CD4-positive, alpha-beta T cell (primary cell): ENCODE data around the gene DNHD1. TPM values are rescaled to one million over a fixed set of nuclear protein-coding genes. Genes with fewer than 3 reads are reported as not detected.

Experiments used
- ATAC-seq: fragments of 200-7000 bp; cut with Tn5 transposase; one replicate; pipeline ENCODE4 v1.10.0; 2022; ENCODE audit warnings: mild to moderate bottlenecking; ENCODE audit not compliant: poor library complexity
- CTCF ChIA-PET: fragments of 350-600 bp; sonication (Branson Sonifier 250); formaldehyde crosslinking; loops from one replicate; lab custom pipeline; 2021; ENCODE audit warnings: antibody characterized with exemption, inconsistent platforms; lab: Charles Lee
- POLR2A ChIA-PET: fragments of 350-600 bp; sonication (Branson Sonifier 250); formaldehyde crosslinking; loops from one replicate; lab custom pipeline; 2021; ENCODE audit warnings: antibody characterized with exemption, inconsistent platforms; lab: Charles Lee
- DNase-seq, 14 experiments: peaks; one replicate each; pipeline ENCODE4 v3.0.0-alpha.2; 2013 to 2020; ENCODE audit warnings: mixed read lengths in 2 of 14
- H3K27ac ChIP-seq, 2 donors: one replicate each; pipeline versions ENCODE4 v1.5.1 to v1.7.0; 2013; ENCODE audit warnings: low read length in 2 of 2, low read depth in 1 of 2, mild to moderate bottlenecking in 1 of 2
- H3K27me3 ChIP-seq, 2 experiments: 1 replicate in 1 of 2; 2 replicates in 1 of 2; pipeline versions ENCODE4 v1.6.1 to v1.7.0; 2013; ENCODE audit warnings: low read length in 2 of 2, control low read depth in 1 of 2, mild to moderate bottlenecking in 1 of 2, moderate library complexity in 1 of 2; ENCODE audit not compliant: insufficient read depth in 2 of 2, control insufficient read depth in 1 of 2
- H3K36me3 ChIP-seq: one replicate; pipeline ENCODE4 v1.6.1; 2013; ENCODE audit warnings: low read length, control low read depth; ENCODE audit not compliant: insufficient read depth
- H3K4me1 ChIP-seq: one replicate; pipeline ENCODE4 v1.6.1; 2013; ENCODE audit warnings: low read length, control low read depth; ENCODE audit not compliant: insufficient read depth
- H3K4me3 ChIP-seq: one replicate; pipeline ENCODE4 v1.5.1; 2013; ENCODE audit warnings: mild to moderate bottlenecking, low read length, moderate library complexity
- H3K9me3 ChIP-seq, 2 experiments: 1 replicate in 1 of 2; 2 replicates in 1 of 2; pipeline versions ENCODE4 v1.6.1 to v1.7.0; 2013; ENCODE audit warnings: low read length in 2 of 2, mild to moderate bottlenecking in 2 of 2, control low read depth in 1 of 2, moderate library complexity in 1 of 2; ENCODE audit not compliant: control insufficient read depth in 1 of 2, insufficient read depth in 1 of 2
- H3K27ac Mint-ChIP-seq: one replicate; pipeline ENCODE4 v1.8.0; 2020; ENCODE audit warnings: mixed read lengths
- H3K27me3 Mint-ChIP-seq: one replicate; pipeline ENCODE4 v1.8.0; 2021; ENCODE audit warnings: mixed read lengths
- H3K36me3 Mint-ChIP-seq: one replicate; pipeline ENCODE4 v1.8.0; 2021; ENCODE audit warnings: low read depth, mixed read lengths
- H3K4me1 Mint-ChIP-seq: one replicate; pipeline ENCODE4 v1.8.0; 2021; ENCODE audit warnings: low read depth, mixed read lengths
- H3K4me3 Mint-ChIP-seq: one replicate; pipeline ENCODE4 v1.8.0; 2020; ENCODE audit warnings: mild to moderate bottlenecking, mixed read lengths
- H3K9me3 Mint-ChIP-seq: one replicate; pipeline ENCODE4 v1.8.0; 2020; ENCODE audit warnings: mixed read lengths
- intact Hi-C, 2 experiments: fragments of 100-400 bp; cut with DNase I in 1 of 2; cut with micrococcal nuclease in 1 of 2; formaldehyde crosslinking; loops; one replicate each; pipeline versions ENCODE4 v1.15.1 to v1.9.0; 2023 to 2025; cut with DNase I, micrococcal nuclease
- total RNA-seq, 174 experiments: library from RNA in 2 of 174; stranded (reverse) in 2 of 174; gene quantifications; one replicate each; pipeline ENCODE4 v1.2.3 and lab custom pipeline; 2021 to 2026
- TF ChIP-seq, protein P1 (sequence below): fragments of 200-600 bp; IDR thresholded peaks from one replicate; pipeline ENCODE4 v1.8.0; 2022; ENCODE audit warnings: antibody characterized with exemption, mild to moderate bottlenecking

The DNHD1 gene
- total RNA-seq, 2 experiments from 2014 or later, result 44.1 to 46.8 TPM

DNA sequence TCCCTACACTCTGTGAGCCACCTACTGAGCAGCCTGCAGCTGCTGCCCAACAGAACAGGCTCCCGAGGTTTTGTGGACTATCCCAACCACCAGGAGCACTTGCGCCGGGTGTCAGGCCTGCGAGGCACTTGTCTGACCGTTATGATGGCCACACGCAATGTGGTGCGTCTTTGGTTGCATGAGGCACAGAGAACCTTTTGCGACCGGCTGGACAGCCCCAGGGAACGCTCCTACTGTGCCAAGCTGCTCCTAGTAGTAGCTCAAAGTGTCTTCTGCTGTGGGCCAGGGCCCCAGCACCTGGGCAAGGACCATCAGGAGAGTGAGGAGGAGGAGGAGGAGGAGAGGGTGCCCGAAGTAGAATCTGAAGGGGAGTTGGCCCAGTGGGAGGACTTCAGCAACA lies 60.0 kb downstream of the DNHD1 start:
- no peaks in the 10 kb centered on the region for H3K9me3 Mint-ChIP-seq
- CTCF ChIA-PET, result no interaction called here
- H3K4me1 Mint-ChIP-seq, result no peaks in the 10 kb centered on the region
- H3K36me3 ChIP-seq, result no peaks in the 10 kb centered on the region
- intact Hi-C loops, result no loop called here
- H3K27me3 ChIP-seq, result no peaks in the 10 kb centered on the region
- no peak overlapping the region for H3K27ac Mint-ChIP-seq
- POLR2A ChIA-PET, result no interaction called here
- TF ChIP-seq, protein P1, sequence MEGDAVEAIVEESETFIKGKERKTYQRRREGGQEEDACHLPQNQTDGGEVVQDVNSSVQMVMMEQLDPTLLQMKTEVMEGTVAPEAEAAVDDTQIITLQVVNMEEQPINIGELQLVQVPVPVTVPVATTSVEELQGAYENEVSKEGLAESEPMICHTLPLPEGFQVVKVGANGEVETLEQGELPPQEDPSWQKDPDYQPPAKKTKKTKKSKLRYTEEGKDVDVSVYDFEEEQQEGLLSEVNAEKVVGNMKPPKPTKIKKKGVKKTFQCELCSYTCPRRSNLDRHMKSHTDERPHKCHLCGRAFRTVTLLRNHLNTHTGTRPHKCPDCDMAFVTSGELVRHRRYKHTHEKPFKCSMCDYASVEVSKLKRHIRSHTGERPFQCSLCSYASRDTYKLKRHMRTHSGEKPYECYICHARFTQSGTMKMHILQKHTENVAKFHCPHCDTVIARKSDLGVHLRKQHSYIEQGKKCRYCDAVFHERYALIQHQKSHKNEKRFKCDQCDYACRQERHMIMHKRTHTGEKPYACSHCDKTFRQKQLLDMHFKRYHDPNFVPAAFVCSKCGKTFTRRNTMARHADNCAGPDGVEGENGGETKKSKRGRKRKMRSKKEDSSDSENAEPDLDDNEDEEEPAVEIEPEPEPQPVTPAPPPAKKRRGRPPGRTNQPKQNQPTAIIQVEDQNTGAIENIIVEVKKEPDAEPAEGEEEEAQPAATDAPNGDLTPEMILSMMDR, result no peak
- ATAC-seq, result no peak
- H3K4me3 Mint-ChIP-seq, result no peak overlapping the region
- no peak overlapping the region for H3K4me3 ChIP-seq
- no peak for DNase-seq
- H3K27ac ChIP-seq, result no peak overlapping the region
- no peaks in the 10 kb centered on the region for H3K27me3 Mint-ChIP-seq
- H3K9me3 ChIP-seq, result peaks cover 0 to 3% of the 10 kb centered on the region in 2 experiments
- peaks cover 17% of the 10 kb centered on the region for H3K36me3 Mint-ChIP-seq
- H3K4me1 ChIP-seq, result no peaks in the 10 kb centered on the region

DNA sequence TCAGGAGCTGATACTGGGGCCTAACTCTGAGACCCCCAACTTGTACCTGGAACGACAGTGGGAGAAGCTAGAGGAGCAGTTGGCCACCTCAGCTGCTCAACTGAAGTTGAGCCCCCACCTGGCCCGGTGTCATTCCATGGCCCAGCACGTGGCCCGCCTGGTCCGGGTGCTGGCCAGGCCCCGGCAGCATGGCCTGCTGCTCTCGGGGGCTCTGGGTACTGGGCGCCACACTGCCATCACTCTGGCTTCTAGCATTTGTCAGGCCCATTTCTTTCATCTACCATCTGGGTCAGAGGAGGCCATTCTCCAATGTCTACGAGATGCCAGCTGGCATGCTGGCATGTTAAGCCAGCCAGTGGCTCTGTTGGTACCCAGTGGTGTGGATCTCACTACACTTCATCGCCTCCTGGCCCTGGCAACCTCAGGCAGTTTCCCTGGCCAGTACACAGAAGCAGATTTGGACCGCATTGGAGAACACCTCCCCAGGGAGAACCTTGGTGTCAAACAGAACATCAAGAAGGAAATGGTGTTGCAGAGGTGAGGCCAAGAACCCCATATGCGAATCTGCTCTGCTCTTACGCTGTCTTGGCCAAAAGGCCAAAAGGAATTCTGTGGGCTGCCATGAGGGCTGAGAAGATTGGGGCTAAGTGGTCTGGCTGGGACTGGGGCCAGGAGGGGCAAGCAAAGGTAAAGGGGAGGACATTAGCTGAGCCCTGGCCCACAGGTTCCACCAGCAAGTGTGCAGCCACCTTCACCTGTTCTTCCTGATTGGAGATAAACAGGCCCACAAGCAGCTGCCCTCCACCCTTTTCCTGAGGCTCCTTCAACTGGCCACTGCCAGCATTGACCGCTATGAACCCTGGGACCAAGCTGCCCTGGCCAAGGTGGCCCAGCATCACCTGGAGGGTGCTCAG lies 60.9 kb downstream of the DNHD1 start:
- Mint-ChIP-seq H3K36me3 (peaks cover 17% of the 10 kb centered on the region), H3K4me1 (no peaks in the 10 kb centered on the region), H3K4me3 (no peak overlapping the region), H3K27ac (no peak overlapping the region), H3K27me3 (no peaks in the 10 kb centered on the region), H3K9me3 (no peaks in the 10 kb centered on the region)
- H3K27me3 ChIP-seq, result no peaks in the 10 kb centered on the region
- H3K36me3 ChIP-seq, result no peaks in the 10 kb centered on the region
- H3K4me1 ChIP-seq, result no peaks in the 10 kb centered on the region
- H3K4me3 ChIP-seq, result no peak overlapping the region
- ChIA-PET CTCF (no interaction called here), POLR2A (no interaction called here)
- intact Hi-C loops, result no loop called here
- ATAC-seq (no peak), DNase-seq (no peak)
- peaks cover 0 to 3% of the 10 kb centered on the region in 2 experiments for H3K9me3 ChIP-seq
- TF ChIP-seq, protein P1, result no peak
- no peak overlapping the region for H3K27ac ChIP-seq

DNA sequence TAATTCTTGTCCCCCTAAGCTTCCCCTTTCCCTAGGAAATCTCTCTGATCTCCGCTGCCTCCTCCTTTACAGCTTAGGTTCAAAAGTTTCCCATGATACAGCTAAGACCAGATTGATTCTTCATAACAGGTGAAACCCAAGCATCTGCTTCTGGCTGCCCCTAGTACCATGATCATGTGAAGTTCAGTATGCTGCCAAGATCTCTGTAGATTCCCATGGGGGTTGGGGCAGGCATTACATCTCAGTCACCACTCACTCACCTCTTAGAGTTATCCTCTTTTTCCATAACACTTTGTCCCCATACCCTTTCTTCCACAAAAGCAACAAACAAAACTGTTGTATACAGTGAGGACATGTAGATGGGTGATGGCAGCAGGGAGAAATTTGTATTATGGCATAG lies 62.3 kb downstream of the DNHD1 start:
- no peak overlapping the region for H3K4me3 Mint-ChIP-seq
- peaks cover 22% of the 10 kb centered on the region for H3K36me3 Mint-ChIP-seq
- H3K4me3 ChIP-seq, result no peak overlapping the region
- no peak overlapping the region for H3K27ac ChIP-seq
- no peaks in the 10 kb centered on the region for H3K27me3 ChIP-seq
- peaks cover 3% of the 10 kb centered on the region for H3K36me3 ChIP-seq
- intact Hi-C loops, result no loop called here
- ChIA-PET CTCF (no interaction called here), POLR2A (no interaction called here)
- no peaks in the 10 kb centered on the region for H3K27me3 Mint-ChIP-seq
- DNase-seq (no peak), ATAC-seq (no peak)
- H3K9me3 Mint-ChIP-seq, result no peaks in the 10 kb centered on the region
- TF ChIP-seq, protein P1, result no peak
- H3K9me3 ChIP-seq, result peaks cover 0 to 3% of the 10 kb centered on the region in 2 experiments
- no peaks in the 10 kb centered on the region for H3K4me1 ChIP-seq
- H3K27ac Mint-ChIP-seq, result no peak overlapping the region
- H3K4me1 Mint-ChIP-seq, result no peaks in the 10 kb centered on the region
